ENCODE measurements around the gene NCK1. TPM values are rescaled to one million over a fixed set of nuclear protein-coding genes. Genes with fewer than 3 reads are reported as not detected.

Gene NCK1
- total and polyA plus RNA-seq, 9 of the 15 experiments (the other 6 are each of a cell fraction or from before 2014, with no cell fraction given), result 17.3 to 30.5 (median 25.0) TPM

DNA sequence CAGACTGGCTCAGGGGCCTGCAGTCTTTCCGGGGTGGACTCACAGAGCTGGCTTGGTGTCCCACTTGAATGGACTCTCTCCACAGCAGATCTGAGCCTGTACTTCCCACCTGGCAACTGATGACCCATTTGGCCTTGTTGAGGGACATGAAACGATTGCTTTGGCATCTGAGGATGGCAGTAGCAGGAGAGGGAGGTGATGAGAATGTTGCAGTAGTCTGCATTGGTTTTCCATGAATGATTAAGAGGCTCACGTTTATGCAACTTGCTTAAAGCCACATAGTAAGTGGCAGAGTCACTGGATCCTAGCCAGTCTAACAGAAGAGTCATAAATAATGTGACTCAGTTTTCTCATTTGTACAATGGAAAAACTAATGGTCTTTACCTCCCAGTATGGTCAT is 117.7 kb downstream of the NCK1 start:
- POLR2A ChIA-PET, result no interaction called here
- Histone ChIP-seq H3K4me1 (replicated peaks in 1 of 2; ENCODE audit: control insufficient read depth in 2 of 2, insufficient read depth in 2 of 2, low read length in 2 of 2) (no peaks in the 10 kb centered on the region), H2AFZ (ENCODE audit: low read depth, low read length) (no peak overlapping the region), H3K27me3 (ENCODE audit: control insufficient read depth in 2 of 2, insufficient read depth in 2 of 2, low read length in 2 of 2) (no peaks in the 10 kb centered on the region), H3K79me2 (ENCODE audit: control insufficient read depth, insufficient read depth, low read length) (no peaks in the 10 kb centered on the region), H3K9ac (ENCODE audit: insufficient read depth in 1 of 2, low read depth in 2 of 2, low read length in 2 of 2) (no peak overlapping the region), H3K9me3 (replicated peaks; ENCODE audit: control insufficient read depth, insufficient read depth, low read depth, low read length) (peaks cover 2% of the 10 kb centered on the region; the same call in 1 of the 2 replicates), H3K27ac (ENCODE audit: extremely low read depth, low read depth, low read length) (no peak overlapping the region), H3K36me3 (ENCODE audit: control insufficient read depth, insufficient read depth, low read length) (no peaks in the 10 kb centered on the region), H3K4me2 (ENCODE audit: insufficient read depth, low read length) (no peak overlapping the region), H3K4me3 (no peak overlapping the region), H3K9me1 (ENCODE audit: control insufficient read depth, insufficient read depth, low read length) (no peaks in the 10 kb centered on the region), H4K20me1 (replicated peaks; ENCODE audit: control insufficient read depth, insufficient read depth, low read length) (no peaks in the 10 kb centered on the region)
- no peak for FAIRE-seq
- no peak for DNase-seq (ENCODE audit: extremely low read depth in 1 of 4, low spot score in 3 of 4)
- 16% methylated on average over 3 of the region's 3 CpGs for WGBS (ENCODE audit: insufficient coverage, low coverage, missing lambda C conversion rate)
- no TSS peak for BruUV-seq (replicated peaks)
- CTCF ChIA-PET (ENCODE audit: low intra/inter-chr PET ratio), result no interaction called here
- no peak for ATAC-seq
- TF ChIP-seq ZNF121 (CRISPR knock-in tag; conservative IDR thresholded peaks at IDR 0.05), result no peak
- TF ChIP-seq, protein P1, sequence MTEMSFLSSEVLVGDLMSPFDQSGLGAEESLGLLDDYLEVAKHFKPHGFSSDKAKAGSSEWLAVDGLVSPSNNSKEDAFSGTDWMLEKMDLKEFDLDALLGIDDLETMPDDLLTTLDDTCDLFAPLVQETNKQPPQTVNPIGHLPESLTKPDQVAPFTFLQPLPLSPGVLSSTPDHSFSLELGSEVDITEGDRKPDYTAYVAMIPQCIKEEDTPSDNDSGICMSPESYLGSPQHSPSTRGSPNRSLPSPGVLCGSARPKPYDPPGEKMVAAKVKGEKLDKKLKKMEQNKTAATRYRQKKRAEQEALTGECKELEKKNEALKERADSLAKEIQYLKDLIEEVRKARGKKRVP (CRISPR knock-in tag; IDR thresholded peaks at IDR 0.05), result no peak
- TF ChIP-seq COPS2 (conservative IDR thresholded peaks at IDR 0.05), result no peak
- TF ChIP-seq SREBF2 (CRISPR knock-in tag; IDR thresholded peaks at IDR 0.05), result no peak
- TF ChIP-seq, protein P2, sequence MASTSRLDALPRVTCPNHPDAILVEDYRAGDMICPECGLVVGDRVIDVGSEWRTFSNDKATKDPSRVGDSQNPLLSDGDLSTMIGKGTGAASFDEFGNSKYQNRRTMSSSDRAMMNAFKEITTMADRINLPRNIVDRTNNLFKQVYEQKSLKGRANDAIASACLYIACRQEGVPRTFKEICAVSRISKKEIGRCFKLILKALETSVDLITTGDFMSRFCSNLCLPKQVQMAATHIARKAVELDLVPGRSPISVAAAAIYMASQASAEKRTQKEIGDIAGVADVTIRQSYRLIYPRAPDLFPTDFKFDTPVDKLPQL (IDR thresholded peaks at IDR 0.05; ENCODE audit: extremely low read depth, insufficient read length), result no peak
- TF ChIP-seq BACH1 (tag; IDR thresholded peaks at IDR 0.05), result no peak
- TF ChIP-seq, protein P3, sequence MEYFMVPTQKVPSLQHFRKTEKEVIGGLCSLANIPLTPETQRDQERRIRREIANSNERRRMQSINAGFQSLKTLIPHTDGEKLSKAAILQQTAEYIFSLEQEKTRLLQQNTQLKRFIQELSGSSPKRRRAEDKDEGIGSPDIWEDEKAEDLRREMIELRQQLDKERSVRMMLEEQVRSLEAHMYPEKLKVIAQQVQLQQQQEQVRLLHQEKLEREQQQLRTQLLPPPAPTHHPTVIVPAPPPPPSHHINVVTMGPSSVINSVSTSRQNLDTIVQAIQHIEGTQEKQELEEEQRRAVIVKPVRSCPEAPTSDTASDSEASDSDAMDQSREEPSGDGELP (CRISPR knock-in tag; IDR thresholded peaks at IDR 0.05; ENCODE audit: borderline replicate concordance), result no peak
- TF ChIP-seq PHF21A (IDR thresholded peaks at IDR 0.05; ENCODE audit: borderline replicate concordance, low read depth), result no peak
- TF ChIP-seq, protein P4, sequence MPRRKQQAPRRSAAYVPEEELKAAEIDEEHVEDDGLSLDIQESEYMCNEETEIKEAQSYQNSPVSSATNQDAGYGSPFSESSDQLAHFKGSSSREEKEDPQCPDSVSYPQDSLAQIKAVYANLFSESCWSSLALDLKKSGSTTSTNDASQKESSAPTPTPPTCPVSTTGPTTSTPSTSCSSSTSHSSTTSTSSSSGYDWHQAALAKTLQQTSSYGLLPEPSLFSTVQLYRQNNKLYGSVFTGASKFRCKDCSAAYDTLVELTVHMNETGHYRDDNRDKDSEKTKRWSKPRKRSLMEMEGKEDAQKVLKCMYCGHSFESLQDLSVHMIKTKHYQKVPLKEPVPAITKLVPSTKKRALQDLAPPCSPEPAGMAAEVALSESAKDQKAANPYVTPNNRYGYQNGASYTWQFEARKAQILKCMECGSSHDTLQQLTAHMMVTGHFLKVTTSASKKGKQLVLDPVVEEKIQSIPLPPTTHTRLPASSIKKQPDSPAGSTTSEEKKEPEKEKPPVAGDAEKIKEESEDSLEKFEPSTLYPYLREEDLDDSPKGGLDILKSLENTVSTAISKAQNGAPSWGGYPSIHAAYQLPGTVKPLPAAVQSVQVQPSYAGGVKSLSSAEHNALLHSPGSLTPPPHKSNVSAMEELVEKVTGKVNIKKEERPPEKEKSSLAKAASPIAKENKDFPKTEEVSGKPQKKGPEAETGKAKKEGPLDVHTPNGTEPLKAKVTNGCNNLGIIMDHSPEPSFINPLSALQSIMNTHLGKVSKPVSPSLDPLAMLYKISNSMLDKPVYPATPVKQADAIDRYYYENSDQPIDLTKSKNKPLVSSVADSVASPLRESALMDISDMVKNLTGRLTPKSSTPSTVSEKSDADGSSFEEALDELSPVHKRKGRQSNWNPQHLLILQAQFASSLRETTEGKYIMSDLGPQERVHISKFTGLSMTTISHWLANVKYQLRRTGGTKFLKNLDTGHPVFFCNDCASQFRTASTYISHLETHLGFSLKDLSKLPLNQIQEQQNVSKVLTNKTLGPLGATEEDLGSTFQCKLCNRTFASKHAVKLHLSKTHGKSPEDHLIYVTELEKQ (CRISPR knock-in tag; IDR thresholded peaks at IDR 0.05), result no peak
- no peak for TF ChIP-seq TFAM (CRISPR knock-in tag; conservative IDR thresholded peaks at IDR 0.05)
- TF ChIP-seq PML (IDR thresholded peaks at IDR 0.05; ENCODE audit: low read length), result no peak
- TF ChIP-seq ZNF263 (CRISPR knock-in tag; IDR thresholded peaks at IDR 0.05; ENCODE audit: borderline replicate concordance), result no peak
- TF ChIP-seq ZNF436 (CRISPR knock-in tag; IDR thresholded peaks at IDR 0.05), result no peak
- TF ChIP-seq ZNF785 (CRISPR knock-in tag; IDR thresholded peaks at IDR 0.05), result no peak
- no peak for TF ChIP-seq ZNF830 (CRISPR knock-in tag; IDR thresholded peaks at IDR 0.05)
- TF ChIP-seq BRD9 (IDR thresholded peaks at IDR 0.05; ENCODE audit: low read depth, partially characterized antibody), result no peak
- intact Hi-C loops (cut with micrococcal nuclease) (no loop called here), in situ Hi-C loops (cut with MboI) (no loop called here)
